Coronary artery (tissue), 2 donors: ENCODE data around the gene ISYNA1.

Source experiments
- DNase-seq: peaks from one replicate; pipeline ENCODE4 v3.0.0-alpha.2; 2017; ENCODE audit warnings: low spot score
- H3K27ac ChIP-seq, 2 donors: fragments of 200-600 bp; sonication (generic); one replicate each; pipeline ENCODE4 v1.5.1; 2016 to 2019
- H3K4me3 ChIP-seq: fragments of 200-600 bp; sonication (generic); 2 replicates; pipeline ENCODE4 v1.5.1; 2016; ENCODE audit warnings: mild to moderate bottlenecking, moderate library complexity
- CTCF ChIP-seq: fragments of 200-600 bp; sonication (generic); IDR thresholded peaks from one replicate; pipeline ENCODE4 v1.5.1; 2019; ENCODE audit warnings: antibody characterized with exemption

Gene ISYNA1

GRCh38 chr19:18431351-18432197 is 6.4 kb downstream of the ISYNA1 start:
- DNase-seq = no peak
- no peak overlapping the region for H3K27ac ChIP-seq
- TF ChIP-seq CTCF = no peak
- no peak overlapping the region for H3K4me3 ChIP-seq

GRCh38 chr19:18430417-18431144 is 7.4 kb downstream of the ISYNA1 start:
- Histone ChIP-seq H3K4me3 (no peak overlapping the region), H3K27ac (no peak overlapping the region)
- TF ChIP-seq CTCF = no peak
- no peak for DNase-seq

DNA sequence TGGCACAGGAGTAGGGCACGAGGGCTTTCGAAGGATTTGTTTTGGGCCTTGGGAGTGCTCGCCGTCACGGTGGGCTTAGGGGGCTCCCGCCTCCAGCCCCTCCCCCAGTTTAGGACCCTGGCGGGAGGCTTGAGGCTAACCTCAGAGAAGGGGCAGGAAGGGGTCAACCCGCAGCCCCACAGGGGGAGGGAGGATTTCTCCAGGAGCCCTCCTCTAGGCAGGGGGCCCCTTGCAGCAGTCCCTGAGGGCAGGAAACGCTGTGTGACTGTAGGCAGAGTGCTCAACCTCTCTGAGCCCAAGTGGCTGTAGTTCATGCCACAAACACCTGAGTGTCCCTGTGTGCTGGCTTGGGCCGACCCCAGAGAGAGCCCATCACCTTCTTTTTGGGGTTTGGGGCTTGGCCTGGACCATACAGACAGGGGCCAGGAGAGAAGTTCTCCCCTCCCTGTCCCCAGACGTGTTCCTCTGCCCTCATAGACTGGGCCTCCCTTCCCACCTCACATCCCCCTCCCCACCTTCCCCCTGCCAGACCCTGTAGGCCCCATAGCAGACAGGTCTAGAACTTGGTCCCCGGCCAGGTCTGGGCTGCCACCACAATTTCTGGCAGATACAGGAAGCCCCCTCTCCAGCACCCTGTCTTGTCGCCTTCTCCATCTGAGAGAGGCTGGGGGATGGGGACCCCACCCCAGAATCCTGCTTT is 8.1 kb downstream of the ISYNA1 start:
- DNase-seq = no peak
- Histone ChIP-seq H3K27ac (peak overlapping the region; percentile 80 to 90), H3K4me3 (peak overlapping the region; percentile 69)
- TF ChIP-seq CTCF = no peak

- TF ChIP-seq CTCF = no peak
- Histone ChIP-seq H3K27ac (peak overlapping the region; percentile 80 to 90), H3K4me3 (peak overlapping the region; percentile 69)
- DNase-seq = no peak
Observed at GRCh38 chr19:18428787-18429674, 8.9 kb downstream of the ISYNA1 start.

DNA sequence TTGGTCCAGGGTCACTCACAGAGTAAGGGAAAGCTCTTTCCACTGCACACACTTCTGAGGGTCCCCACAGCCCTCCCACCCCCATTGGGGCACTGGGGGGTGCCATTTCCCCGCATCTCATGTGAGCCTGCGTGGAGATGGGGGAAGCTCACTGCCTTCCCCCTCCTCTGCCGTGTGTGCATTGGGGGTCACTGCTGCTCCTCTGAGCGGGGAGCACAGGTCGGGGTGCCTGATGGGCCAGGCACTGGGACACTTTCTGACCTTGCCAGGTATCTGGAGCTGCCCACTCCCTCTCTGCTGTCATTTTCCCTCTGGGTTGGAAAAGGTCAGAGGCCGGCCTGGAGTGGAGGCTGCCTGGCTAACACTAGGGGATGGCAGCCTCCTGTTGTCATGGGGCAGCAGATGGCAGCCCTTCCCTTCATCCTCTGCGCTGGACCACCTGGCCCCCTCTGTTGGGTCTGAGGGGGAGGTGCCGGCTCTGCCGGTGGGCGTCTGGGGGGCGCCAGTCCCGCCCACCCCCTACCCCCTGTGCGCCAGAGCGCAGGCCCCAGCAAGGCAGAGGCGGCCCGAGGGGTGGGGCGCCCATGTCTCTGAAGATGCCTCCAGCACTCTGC is 9.7 kb downstream of the ISYNA1 start:
- DNase-seq = no peak
- Histone ChIP-seq H3K27ac (peak overlapping the region; percentile 80 to 90), H3K4me3 (peak overlapping the region; percentile 69)
- TF ChIP-seq CTCF = no peak

- no peak for TF ChIP-seq CTCF
- H3K27ac ChIP-seq = peak overlapping the region in 1 of 2 donors; percentile 91
- no peak for DNase-seq
- H3K4me3 ChIP-seq = no peak overlapping the region
Observed at GRCh38 chr19:18427743-18428113, 10.2 kb downstream of the ISYNA1 start.
